Smooth muscle cell (in vitro differentiated cells): Measurements from ENCODE around the gene SUFU. TPM values are rescaled to one million over a fixed set of nuclear protein-coding genes. Genes with fewer than 3 reads are reported as not detected.
A peak's percentile ranks its signal among the peaks of the same experiment; 100 is the strongest.

Experiments used
- DNase-seq: peaks from one replicate; lab custom pipeline; 2025; ENCODE audit not compliant: unreplicated experiment; lab: John Stamatoyannopoulos, UW
- H2AFZ ChIP-seq: fragments of 200-600 bp; sonication (generic); 2 replicates; pipeline ENCODE4 v1.6.0; 2016; ENCODE audit warnings: antibody characterized with exemption, low read depth, mild to moderate bottlenecking
- H3F3A ChIP-seq: fragments of 200-600 bp; sonication (generic); 2 replicates; pipeline ENCODE4 v1.6.0; 2017; ENCODE audit warnings: antibody characterized with exemption, low read depth
- H3K27ac ChIP-seq: fragments of 200-600 bp; sonication (generic); 2 replicates; pipeline ENCODE4 v1.5.1; 2016; ENCODE audit warnings: low read depth, mild to moderate bottlenecking
- H3K27me3 ChIP-seq: fragments of 200-600 bp; sonication (generic); 2 replicates; pipeline ENCODE4 v1.6.1; 2016; ENCODE audit warnings: low read depth, mild to moderate bottlenecking
- H3K36me3 ChIP-seq: fragments of 200-600 bp; sonication (generic); 2 replicates; pipeline ENCODE4 v1.5.1; 2016; ENCODE audit warnings: low read depth
- H3K4me1 ChIP-seq: fragments of 200-600 bp; sonication (generic); 2 replicates; pipeline ENCODE4 v1.5.1; 2016; ENCODE audit warnings: low read depth
- H3K4me2 ChIP-seq: fragments of 200-600 bp; sonication (generic); 2 replicates; pipeline ENCODE4 v1.6.0; 2016; ENCODE audit warnings: mild to moderate bottlenecking
- H3K4me3 ChIP-seq: fragments of 200-600 bp; sonication (generic); 2 replicates; pipeline ENCODE4 v1.5.1; 2016; ENCODE audit warnings: mild to moderate bottlenecking
- H3K79me2 ChIP-seq: fragments of 200-600 bp; sonication (generic); 2 replicates; pipeline ENCODE4 v1.6.0; 2016; ENCODE audit warnings: low read depth, mild to moderate bottlenecking
- H3K9ac ChIP-seq: fragments of 200-600 bp; sonication (generic); 2 replicates; pipeline ENCODE4 v1.6.0; 2016; ENCODE audit warnings: low read depth
- H3K9me3 ChIP-seq: fragments of 200-600 bp; sonication (generic); replicated peaks from 2 replicates; pipeline ENCODE4 v1.5.1; 2016; ENCODE audit warnings: low read depth
- H4K20me1 ChIP-seq: fragments of 200-600 bp; sonication (generic); 2 replicates; pipeline ENCODE4 v1.6.0; 2016; ENCODE audit warnings: low read depth
- WGBS: methylation state at CpG from one replicate; pipeline ENCODE4 v1.1.7; 2016; ENCODE audit warnings: low lambda C conversion rate; 5-methylcytosine and 5-hydroxymethylcytosine counted together
- polyA plus RNA-seq: library from polyadenylated mRNA; unstranded; fragments of >200 nt; fragmentation: Nextera tagmentation; extraction: Ambion mirVana; gene quantifications from 2 replicates; pipeline ENCODE4 v1.2.1, GENCODE V29; 2016
- total RNA-seq: library from RNA; depleted of rRNA; stranded (reverse); fragments of >200 nt; gene quantifications from 2 replicates; pipeline ENCODE4 v1.2.3, GENCODE V29; 2014
- TF ChIP-seq, protein P1 (sequence below): fragments of 200-600 bp; sonication (generic); IDR thresholded peaks from 2 replicates; pipeline ENCODE4 v1.5.1; 2017; ENCODE audit warnings: borderline replicate concordance, mild to moderate bottlenecking, antibody characterized with exemption; ENCODE audit not compliant: insufficient read depth, poor library complexity, severe bottlenecking

Gene SUFU
- total and polyA plus RNA-seq, 2 experiments from 2014 or later: 8.5 to 17.2 TPM

- Histone ChIP-seq H3K36me3 (no peaks in the 10 kb centered on the region), H2AFZ (peak overlapping the region; percentile 73), H4K20me1 (peaks cover 16% of the 10 kb centered on the region), H3K27me3 (no peaks in the 10 kb centered on the region), H3K4me2 (peak overlapping the region; percentile 100), H3K79me2 (peaks cover 15% of the 10 kb centered on the region), H3K4me3 (peak overlapping the region; percentile 96), H3F3A (peaks cover 28% of the 10 kb centered on the region), H3K9me3 (no peaks in the 10 kb centered on the region), H3K9ac (peak overlapping the region; percentile 67), H3K4me1 (peaks cover 6% of the 10 kb centered on the region), H3K27ac (peak overlapping the region; percentile 95)
- DNase-seq: no peak
- WGBS: 41% methylated on average over 7 of the region's 7 CpGs
- TF ChIP-seq, protein P1, sequence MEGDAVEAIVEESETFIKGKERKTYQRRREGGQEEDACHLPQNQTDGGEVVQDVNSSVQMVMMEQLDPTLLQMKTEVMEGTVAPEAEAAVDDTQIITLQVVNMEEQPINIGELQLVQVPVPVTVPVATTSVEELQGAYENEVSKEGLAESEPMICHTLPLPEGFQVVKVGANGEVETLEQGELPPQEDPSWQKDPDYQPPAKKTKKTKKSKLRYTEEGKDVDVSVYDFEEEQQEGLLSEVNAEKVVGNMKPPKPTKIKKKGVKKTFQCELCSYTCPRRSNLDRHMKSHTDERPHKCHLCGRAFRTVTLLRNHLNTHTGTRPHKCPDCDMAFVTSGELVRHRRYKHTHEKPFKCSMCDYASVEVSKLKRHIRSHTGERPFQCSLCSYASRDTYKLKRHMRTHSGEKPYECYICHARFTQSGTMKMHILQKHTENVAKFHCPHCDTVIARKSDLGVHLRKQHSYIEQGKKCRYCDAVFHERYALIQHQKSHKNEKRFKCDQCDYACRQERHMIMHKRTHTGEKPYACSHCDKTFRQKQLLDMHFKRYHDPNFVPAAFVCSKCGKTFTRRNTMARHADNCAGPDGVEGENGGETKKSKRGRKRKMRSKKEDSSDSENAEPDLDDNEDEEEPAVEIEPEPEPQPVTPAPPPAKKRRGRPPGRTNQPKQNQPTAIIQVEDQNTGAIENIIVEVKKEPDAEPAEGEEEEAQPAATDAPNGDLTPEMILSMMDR: no peak
These were observed 137.6 kb downstream of the SUFU start for GRCh38 chr10:102641402-102641801.

DNA sequence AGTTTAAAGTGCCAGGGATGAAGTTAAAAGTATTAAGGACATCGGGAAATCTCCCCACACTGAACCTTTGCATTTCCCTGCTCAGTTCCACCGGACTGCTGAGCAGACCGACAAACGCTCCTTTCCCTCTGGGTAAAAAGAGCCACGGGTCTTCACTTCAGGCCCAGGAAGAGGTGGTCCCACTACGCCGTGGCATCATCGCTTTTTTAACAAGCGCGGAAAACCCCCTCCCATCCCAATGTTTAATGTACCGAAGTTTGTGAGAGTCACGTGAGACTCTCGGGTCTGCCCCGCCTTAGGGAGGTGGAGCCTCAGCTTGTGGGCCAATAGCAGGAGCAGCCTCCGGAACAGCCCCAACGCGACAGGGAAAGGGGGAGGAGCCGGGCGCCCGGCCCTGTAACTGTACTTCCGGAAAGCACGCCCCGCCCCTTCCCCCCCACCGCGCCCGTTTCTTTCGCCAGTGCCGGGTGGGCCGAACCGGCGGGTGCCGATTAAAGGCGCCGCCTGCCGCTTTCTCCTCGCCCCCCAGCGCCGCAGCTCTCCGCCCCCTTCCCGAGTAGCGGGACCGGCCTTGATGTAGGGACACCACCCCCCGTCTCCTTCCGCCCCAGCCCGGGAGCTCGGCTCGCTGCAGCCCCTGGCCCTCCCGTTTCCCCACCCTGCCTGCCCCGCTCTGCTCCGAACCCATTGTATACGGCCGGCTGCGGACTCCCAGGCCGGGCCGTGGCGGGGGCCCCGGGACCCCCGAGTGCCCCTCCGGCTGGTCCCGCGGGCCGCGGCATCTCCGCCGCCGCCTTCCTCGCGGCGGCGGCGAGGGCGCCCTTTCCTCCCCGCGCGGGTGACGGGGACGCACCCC lies 138.3 kb downstream of the SUFU start:
- peak overlapping the region; percentile 96 for H3K4me3 ChIP-seq
- H3K9ac ChIP-seq: peak overlapping the region; percentile 90
- no peaks in the 10 kb centered on the region for H3K36me3 ChIP-seq
- H3K4me2 ChIP-seq: peak overlapping the region; percentile 100
- peak; percentile 96 for DNase-seq
- WGBS: 2% methylated on average over 34 of the region's 77 CpGs
- H3K79me2 ChIP-seq: peaks cover 22% of the 10 kb centered on the region
- H2AFZ ChIP-seq: peak overlapping the region; percentile 73
- H4K20me1 ChIP-seq: peaks cover 23% of the 10 kb centered on the region
- peaks cover 13% of the 10 kb centered on the region for H3K4me1 ChIP-seq
- TF ChIP-seq, protein P1: no peak
- H3K9me3 ChIP-seq: no peaks in the 10 kb centered on the region
- peak overlapping the region; percentile 95 for H3K27ac ChIP-seq
- peaks cover 28% of the 10 kb centered on the region for H3F3A ChIP-seq
- no peaks in the 10 kb centered on the region for H3K27me3 ChIP-seq

GRCh38 chr10:102642736-102643335 lies 139.1 kb downstream of the SUFU start:
- WGBS: under 1% methylated on average over 35 of the region's 45 CpGs

More at GRCh38 chr10:102642736-102643335, 139.1 kb downstream of the SUFU start:
- H3K9ac ChIP-seq: peak overlapping the region; percentile 90
- TF ChIP-seq, protein P1: no peak
- peak overlapping the region; percentile 95 for H3K27ac ChIP-seq
- H2AFZ ChIP-seq: peak overlapping the region; percentile 49
- H3K4me2 ChIP-seq: peak overlapping the region; percentile 100
- no peaks in the 10 kb centered on the region for H3K9me3 ChIP-seq
- H3K4me3 ChIP-seq: peak overlapping the region; percentile 96
- H3K4me1 ChIP-seq: peaks cover 21% of the 10 kb centered on the region
- H3K27me3 ChIP-seq: no peaks in the 10 kb centered on the region
- DNase-seq: no peak
- H3F3A ChIP-seq: peaks cover 28% of the 10 kb centered on the region
- peaks cover 31% of the 10 kb centered on the region for H4K20me1 ChIP-seq
- H3K79me2 ChIP-seq: peaks cover 30% of the 10 kb centered on the region
- no peaks in the 10 kb centered on the region for H3K36me3 ChIP-seq
